Stimulated activated CD4-positive, alpha-beta T cell treated with anti-CD3 and anti-CD28 coated beads, Interleukin-1b, Interleukin-23, amount 100 ng/mL, for 48 hours (primary cell): ENCODE data around the gene COX6A2.
A peak's percentile ranks its signal among the peaks of the same experiment; 100 is the strongest.
"Not testable (repeated sequence)": the region's sequence is repeated elsewhere in the genome, so short reads cannot be mapped to it uniquely, and the experiment has no call there.

ENCODE experiments used
- DNase-seq: peaks from one replicate; pipeline ENCODE4 v3.0.0-alpha.2; 2020

The COX6A2 gene

DNA sequence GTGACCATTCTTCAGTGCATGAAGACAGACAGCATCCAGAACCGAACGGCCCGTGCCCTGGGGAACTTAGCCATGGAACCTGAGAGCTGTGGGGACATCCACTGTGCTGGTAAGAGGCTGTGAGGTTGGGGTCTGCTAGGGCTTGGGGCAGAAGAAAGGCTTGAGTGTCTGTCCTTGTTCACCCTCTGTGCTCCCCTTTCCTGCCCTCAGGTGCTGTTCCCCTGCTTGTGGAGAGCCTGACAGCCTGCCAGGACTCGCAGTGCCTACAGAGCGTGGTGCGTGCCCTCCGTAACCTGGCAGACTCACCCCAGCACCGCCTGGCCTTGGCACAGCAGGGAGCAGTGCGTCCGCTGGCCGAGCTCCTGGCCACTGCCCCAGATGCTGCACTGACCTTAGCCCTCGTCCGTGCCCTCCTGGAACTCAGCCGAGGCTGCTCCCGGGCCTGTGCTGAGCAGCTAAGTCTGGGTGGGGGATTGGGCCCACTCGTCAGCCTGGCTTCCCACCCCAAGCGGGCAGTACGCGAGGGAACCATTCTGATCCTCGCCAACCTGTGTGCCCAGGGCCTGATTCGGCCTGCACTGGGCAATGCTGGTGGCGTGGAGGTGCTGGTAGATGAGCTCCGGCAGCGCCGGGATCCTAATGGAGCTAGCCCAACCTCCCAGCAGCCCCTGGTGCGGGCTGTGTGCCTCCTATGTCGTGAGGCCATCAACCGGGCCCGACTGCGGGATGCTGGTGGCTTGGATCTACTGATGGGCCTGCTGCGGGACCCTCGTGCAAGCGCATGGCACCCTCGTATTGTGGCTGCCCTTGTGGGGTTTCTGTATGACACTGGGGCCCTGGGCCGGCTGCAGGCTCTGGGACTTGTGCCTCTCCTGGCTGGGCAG lies 34.0 kb upstream of the COX6A2 start:
- no peak for DNase-seq

- no peak for DNase-seq
Observed at GRCh38 chr16:31461201-31461920, 33.2 kb upstream of the COX6A2 start.

- no peak for DNase-seq
Observed at GRCh38 chr16:31460582-31461002, 32.4 kb upstream of the COX6A2 start.

GRCh38 chr16:31459687-31460581 lies 31.8 kb upstream of the COX6A2 start:
- peak; percentile 100 for DNase-seq

- peak; percentile 98 for DNase-seq
Observed at GRCh38 chr16:31458844-31459686, 30.9 kb upstream of the COX6A2 start, which contains the start of gene ARMC5. Gene ARMC5 (plus strand): TSS chr16:31459501. CDS start chr16:31459525, 24 bp downstream.

DNA sequence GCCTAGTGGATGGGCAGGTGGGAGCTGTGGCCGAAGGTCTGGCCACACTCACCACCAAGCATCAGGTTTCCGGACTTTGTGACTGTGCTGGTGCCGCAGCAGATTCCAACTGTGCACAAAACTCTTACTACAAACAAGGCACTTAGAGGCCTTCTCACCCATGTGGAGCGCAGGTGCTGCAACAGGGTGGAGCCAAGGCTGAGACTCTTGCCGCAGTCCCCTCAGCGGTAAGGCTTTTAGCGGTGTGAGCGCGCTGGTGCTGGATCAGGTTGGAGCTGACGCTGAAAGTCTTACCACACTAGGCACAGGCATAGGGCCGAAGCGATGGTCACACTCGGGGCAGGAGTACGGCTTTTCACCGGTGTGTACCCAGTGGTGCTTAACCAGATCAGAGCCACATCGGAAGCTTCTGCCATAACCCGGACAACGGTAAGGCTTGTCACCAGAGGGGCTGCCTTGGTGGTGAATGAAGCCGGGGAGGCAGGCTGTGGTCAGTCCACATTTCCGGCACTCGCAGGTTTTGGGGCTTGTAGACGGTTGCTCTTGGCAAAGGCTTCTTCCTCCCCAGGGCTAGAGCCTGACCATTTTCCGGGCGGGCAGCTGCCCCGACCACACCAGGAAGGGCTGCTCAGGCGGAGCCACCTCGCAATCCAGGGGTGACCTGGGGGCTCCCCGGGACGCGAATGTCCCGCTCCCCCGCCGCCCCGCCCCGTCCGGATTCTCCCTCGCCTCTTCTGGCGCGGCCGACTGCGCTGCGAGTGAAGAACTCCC lies 30.1 kb upstream of the COX6A2 start:
- DNase-seq, result peak; percentile 61

- no peak for DNase-seq
Observed at GRCh38 chr16:31456988-31457360, 28.8 kb upstream of the COX6A2 start.

DNA sequence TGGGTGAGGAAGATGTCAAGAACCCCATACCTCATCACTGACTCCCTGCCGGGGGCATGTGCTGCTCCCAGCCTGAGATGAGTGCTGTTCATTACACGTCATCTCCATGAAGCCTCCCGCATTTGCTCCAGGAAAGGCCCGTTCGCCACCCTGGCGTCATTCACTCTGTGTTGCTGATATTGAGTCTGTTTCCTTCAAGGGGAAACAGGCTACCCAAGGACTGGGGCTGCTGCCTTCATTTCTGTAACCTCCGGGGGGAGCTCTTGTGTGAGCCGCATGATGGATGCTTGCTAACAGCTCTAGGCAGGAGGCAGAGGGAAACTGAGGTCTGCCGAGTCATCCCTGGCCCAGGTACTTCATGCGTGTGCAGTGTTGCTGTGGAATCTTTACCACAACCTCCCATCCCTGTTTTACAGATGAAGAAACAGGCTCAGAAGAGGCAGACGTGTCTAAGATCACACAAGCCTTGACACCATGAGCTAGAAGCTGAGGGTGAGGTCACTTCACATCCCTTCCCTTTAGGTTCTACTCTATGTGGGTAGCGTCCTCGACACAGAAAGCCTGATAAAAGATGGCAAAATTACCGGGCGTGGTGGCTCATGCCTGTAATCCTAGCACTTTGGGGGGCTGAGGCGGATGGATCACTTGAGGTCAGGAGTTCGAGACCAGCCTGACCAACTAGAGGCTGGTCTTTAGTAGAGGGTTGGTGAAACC lies 27.6 kb upstream of the COX6A2 start:
- peak; percentile 45 for DNase-seq

DNA sequence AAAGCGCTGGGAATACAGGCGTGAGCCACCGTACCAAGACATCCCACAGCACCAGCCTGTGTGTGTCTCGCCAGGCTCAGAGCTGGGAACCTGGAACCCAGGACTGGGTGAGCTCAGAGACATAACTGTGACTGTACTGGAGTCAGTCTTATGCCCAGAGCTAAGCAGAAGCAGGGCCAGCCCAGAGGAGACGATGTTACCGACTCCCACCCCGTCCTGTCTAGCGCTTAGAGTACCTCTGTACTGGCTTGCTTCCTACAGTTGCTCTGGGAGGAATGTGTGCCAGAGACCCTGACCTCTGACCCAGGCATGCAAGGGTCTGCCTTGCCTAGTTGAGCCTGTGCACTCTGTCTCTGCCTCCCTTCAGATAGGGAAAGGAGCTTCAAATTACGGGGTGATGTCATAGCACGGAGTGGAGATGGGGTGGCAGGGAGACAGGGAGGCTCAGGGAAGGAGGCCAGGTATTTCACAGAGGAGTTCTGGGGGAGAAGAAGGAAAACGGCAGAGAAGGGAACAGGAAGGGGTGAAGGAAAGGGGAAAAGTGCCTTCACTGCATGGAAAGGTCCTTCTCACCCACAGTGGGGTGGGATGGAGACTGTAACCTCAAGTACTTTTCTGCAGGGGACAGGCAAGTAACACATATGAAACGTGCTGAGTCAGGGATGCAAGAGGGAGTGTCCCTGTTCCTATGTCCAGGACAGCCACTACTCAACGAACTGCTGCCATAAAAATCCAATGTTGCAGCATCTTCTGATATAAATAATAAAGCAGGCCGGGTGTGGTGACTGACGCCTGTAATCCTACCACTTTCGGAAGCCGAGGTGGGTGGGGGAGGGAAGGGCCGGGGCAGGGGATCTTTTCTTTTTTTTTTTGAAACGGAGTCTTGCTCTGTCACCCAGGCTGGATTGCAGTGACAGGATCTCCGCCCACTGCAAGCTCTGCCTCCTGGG lies 25.4 kb upstream of the COX6A2 start:
- no peak for DNase-seq

DNA sequence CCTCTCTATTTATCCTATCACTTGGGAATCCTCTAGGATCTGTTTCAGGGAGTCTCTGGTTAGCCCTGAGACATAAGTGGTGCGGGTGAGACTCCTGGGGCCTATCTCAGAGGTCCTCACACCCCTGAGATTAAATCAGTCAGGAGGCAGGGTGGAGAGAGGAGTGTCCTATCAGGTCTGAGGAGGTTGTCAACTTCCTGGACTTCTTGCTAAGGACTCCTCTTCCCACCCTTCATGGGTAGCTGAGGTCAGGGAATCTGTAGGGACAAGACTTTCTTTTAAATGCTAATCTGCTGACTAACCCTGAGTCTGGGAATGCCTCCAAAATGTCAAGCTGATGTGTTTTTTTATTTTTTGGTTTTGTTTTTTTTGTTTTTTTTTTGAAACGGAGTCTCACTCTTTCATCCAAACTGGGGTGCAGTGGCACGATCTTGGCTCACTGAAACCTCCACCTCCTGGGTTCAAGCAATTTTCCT lies 24.5 kb upstream of the COX6A2 start:
- no peak for DNase-seq

- peak; percentile 26 for DNase-seq
Observed at GRCh38 chr16:31451681-31452351, 23.7 kb upstream of the COX6A2 start.

GRCh38 chr16:31451201-31451600 lies 23.0 kb upstream of the COX6A2 start:
- DNase-seq, result no peak

- DNase-seq, result not testable (repeated sequence)
Observed at GRCh38 chr16:31445931-31446330, 17.8 kb upstream of the COX6A2 start.

GRCh38 chr16:31441956-31442355 lies 13.8 kb upstream of the COX6A2 start:
- DNase-seq, result no peak

- DNase-seq, result no peak
Observed at GRCh38 chr16:31440516-31441184, 12.5 kb upstream of the COX6A2 start.

DNA sequence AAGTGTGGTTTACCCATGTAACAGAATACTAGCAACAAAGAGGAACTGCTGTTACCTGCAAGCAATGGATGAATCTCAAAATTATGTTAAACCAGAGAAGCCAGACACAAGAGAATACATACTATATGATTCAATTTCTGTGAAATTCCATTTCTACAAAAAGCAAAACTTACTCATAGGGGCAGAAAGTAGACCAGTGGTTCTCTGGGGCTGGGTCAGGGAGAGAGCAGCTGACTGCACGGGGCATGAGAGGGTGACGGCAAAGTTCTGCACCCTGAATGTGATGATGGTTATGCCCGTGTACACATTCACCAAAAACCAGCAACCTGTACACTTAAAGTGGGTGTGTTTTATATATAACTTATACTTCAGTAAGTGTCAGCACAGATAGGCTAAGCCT lies 11.4 kb upstream of the COX6A2 start:
- DNase-seq, result no peak

GRCh38 chr16:31439023-31439422 lies 10.9 kb upstream of the COX6A2 start:
- DNase-seq, result not testable (repeated sequence)

- DNase-seq, result no peak
Observed at GRCh38 chr16:31438414-31438813, 10.3 kb upstream of the COX6A2 start.
